Fibroblast of lung (primary cell): ENCODE measurements around the gene PFKM.

Experiments
- EZH2 ChIP-seq: IDR thresholded peaks from 2 replicates; pipeline ENCODE4 v1.5.1; 2012; ENCODE audit warnings: low read length, control low read depth, mild to moderate bottlenecking; ENCODE audit errors: missing control alignments
- TF ChIP-seq, protein P1 (sequence below), 2 donors: IDR thresholded peaks in 1 of 2; conservative IDR thresholded peaks in 1 of 2; 1 replicate in 1 of 2; 2 replicates in 1 of 2; pipeline ENCODE4 v1.5.1; 2011 to 2012; ENCODE audit warnings: low read length in 2 of 2, control low read depth in 1 of 2, inconsistent platforms in 1 of 2, low read depth in 1 of 2, mild to moderate bottlenecking in 1 of 2

DNA sequence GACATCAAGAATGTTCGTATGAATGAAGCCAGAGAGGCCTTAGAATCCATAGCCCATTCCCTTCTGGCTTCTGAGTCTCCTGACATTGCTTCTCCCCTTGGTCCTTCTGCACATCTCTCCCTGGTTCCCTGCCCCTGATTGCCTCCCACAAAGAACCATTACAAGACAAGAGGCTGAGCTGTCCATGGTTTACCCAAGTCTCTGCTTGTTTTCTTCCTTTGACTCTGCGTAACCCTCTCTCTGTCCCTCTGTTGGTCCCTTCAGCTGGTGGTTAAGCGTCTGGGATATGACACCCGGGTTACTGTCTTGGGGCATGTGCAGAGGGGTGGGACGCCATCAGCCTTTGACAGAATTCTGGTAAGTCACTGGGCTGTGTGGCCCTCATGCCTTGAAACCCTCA is 15.9 kb downstream of the PFKM start:
- TF ChIP-seq, protein P1, sequence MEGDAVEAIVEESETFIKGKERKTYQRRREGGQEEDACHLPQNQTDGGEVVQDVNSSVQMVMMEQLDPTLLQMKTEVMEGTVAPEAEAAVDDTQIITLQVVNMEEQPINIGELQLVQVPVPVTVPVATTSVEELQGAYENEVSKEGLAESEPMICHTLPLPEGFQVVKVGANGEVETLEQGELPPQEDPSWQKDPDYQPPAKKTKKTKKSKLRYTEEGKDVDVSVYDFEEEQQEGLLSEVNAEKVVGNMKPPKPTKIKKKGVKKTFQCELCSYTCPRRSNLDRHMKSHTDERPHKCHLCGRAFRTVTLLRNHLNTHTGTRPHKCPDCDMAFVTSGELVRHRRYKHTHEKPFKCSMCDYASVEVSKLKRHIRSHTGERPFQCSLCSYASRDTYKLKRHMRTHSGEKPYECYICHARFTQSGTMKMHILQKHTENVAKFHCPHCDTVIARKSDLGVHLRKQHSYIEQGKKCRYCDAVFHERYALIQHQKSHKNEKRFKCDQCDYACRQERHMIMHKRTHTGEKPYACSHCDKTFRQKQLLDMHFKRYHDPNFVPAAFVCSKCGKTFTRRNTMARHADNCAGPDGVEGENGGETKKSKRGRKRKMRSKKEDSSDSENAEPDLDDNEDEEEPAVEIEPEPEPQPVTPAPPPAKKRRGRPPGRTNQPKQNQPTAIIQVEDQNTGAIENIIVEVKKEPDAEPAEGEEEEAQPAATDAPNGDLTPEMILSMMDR (conservative IDR thresholded peaks at IDR 0.05 in 1 of 2, IDR thresholded peaks at IDR 0.05 in 1 of 2; ENCODE audit: low read depth in 1 of 2, low read length in 2 of 2): no peak
- no peak for TF ChIP-seq EZH2
